Islet of Langerhans (tissue), 1 donor: ENCODE results near the gene HDHD3.

ENCODE experiments used
- FAIRE-seq: peaks from one replicate; lab custom pipeline; 2011; peaks lifted over from hg19 to GRCh38; lab: Jason Lieb, UNC

Gene HDHD3

DNA sequence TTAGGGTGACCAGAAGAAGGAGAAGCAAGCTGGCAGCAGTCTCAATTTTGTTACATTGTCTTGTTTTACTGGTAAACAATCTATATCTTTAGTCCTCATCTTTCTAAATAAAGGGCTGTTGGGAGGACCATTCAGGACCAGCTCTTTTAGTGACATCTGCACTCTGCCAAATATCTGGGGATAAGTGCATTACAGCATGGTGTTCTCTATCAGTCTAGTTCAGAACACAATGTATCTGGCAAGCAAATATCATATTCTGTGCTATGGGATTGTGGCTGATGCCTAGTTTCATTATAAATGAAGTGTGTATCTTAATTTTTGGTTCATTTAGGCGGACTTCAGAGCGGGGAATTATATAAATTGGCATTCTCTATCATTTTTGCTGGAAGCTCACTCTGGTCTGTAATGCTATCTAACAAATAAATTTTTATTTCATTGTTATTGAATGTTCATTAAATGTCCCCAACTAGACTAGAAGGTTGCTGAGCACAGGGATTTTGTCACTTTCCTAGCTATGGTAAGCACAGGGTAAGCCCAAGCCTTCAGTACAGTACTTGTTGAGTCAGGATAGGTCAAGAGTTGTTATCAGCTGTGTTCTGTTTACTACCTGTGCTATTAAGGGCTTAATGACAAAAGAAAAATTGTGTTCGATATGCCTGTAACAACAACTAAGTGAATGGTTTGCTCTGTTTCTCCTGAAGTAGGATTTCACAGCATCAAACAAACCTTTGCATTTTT, 48.6 kb downstream of the HDHD3 start:
- no peak for FAIRE-seq

DNA sequence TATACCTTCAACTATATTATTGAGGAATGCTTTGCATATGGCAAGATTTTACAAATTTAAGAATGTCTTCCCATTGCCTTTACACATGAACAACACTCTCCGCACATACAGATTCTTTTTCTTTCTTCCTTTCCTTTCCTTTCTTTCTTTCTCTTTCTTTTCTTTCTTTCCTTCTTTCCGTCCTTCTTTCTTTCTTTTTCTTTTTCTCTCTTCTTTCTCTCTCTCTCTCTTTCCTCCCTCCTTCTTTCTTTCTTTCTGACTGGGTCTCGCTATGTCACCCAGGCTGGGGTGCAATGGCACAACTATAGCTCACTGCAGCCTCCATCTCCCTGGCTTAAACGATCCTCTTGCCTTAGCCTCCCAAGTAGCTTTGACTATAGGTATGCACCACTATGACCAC, 50.6 kb downstream of the HDHD3 start:
- no peak for FAIRE-seq
